HG03097 (cell line): ENCODE results near the gene TBX5.

Experiments used
- ATAC-seq: cut with Tn5 transposase; IDR thresholded peaks from one replicate; pipeline ENCODE4 v1.9.1; 2021; ENCODE audit not compliant: unreplicated experiment, low FRiP score

TBX5 gene

DNA sequence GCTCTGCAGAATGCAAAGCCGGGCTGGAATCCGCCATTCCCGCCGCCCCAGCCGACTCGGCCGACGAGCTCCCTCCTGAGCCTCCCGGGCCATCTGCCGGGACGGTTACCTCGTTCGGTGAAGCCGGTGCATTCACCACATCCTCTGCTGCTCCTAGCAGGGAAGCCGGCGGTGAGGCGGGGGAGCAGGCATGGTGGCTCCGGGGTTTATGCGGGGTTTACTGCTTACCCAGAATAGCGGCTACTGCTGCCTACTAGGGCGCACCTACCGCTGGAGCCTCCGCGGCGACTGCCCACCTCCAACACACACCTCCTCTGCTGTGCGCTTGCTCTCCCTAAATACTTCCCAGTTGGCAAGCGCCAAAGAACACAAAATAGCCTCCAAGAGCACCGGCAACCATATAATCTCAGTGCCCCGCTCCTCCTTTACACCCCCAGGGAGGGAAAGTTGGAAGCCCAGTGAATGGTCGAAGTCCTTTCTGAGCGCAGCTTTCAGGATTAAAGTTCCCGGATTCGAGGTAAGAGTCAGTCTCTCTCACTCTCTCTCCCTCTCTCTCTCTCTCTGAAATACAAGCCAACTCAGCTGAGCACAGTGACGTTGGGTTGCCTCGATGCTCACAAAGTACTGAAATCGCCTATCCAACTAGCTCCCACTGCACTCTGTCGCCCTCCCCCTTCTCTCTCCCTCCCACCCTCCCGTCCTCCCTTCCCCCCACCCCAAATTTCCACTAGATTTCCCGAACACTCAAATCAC, at the start of gene TBX5:
TBX5 (minus strand) TSS at position 626 of the 753 bp plus-strand sequence. CDS start 2,246 bp downstream, outside the sequence.
- no peak for ATAC-seq

DNA sequence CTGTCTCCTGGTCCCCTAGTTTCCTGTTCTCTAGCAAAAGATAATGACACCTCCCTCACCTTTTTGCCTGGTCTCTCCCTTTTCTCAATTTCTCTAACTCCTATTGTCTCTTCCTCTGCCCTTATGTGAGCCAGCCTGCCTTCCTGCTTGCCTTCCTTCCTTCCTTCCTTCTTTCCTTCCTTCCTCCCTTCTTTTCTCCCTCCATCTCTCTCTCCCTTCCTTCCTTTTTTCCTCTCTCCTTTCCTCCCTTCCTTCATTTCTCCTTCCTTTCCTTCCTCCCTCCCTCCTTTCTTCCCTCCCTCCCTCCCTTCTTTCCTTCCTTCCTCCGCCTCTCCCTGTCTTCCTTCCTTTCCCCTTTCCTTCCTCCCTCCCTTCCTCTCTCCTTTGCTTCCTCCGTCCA, 45.7 kb upstream of the TBX5 start:
- no peak for ATAC-seq

DNA sequence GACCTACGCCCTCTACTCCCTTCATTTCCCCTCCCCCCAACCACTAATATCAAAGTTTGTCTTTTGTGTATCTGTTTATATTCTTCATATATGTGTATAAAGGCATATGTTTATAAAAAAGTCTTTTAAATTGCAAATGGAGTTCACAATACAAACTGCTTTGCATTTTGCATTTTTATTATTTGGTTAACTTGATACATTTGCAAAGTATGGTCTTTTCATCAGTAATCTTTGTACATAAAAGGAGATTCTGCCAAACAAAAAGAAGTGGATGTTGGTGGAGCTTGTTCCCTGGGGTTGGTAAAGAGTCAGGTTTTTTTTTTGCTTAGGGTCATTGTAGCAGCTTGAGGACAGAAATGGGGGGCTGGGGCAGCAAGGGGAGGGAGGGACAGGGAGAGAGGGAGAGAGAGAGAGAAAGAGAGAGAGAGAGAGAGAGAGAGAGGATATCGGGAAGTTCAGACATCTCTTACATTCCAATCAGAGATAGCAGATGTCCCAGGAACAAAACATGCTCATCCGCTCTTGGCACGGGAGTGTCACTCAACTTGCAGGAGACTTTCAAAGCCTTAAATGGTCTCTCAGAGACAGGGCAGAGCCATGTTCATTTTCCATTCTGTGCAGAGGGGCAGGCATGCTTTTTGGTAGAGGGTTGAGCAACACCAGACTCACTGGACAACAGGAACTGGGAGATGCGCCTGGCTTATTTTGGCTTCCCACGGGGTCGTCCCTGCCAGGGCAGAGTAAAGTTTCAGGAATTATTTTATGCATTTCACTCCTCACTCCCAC, 44.8 kb upstream of the TBX5 start:
- no peak for ATAC-seq

DNA sequence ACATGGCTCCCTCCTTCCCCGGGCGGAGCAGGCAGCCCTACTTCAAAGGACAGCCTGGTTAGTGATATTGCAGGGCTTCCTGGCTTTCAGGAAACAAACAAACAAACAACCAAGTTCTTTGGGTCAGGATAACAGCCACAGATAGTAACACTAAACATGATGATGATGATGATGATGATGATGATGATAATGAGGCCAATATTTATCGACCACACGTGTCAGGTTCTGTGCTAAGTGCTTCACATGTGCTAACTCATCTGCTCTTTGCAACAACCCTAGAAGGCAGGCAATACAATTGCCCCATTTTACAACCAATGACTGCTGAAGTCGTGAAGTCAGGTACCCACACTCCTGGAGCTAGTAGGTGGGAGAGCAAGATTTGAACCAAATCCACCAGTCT, 44.1 kb upstream of the TBX5 start:
- no peak for ATAC-seq

DNA sequence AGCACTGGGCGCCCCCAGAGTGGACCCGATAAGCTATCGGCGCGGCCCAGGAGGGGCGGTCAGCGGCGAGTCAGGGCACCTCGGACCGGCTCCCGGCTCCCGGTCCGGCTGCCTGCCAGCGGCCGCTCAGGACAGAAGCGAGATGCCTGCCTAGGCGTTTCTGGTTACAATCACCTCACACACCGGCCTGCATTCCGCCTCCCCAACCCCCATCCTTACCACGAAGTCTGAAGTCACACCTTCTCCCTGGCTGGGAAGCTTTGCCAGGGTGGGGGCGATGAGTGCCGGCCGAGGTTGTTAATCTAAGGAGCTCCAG, 42.6 kb upstream of the TBX5 start:
- no peak for ATAC-seq

DNA sequence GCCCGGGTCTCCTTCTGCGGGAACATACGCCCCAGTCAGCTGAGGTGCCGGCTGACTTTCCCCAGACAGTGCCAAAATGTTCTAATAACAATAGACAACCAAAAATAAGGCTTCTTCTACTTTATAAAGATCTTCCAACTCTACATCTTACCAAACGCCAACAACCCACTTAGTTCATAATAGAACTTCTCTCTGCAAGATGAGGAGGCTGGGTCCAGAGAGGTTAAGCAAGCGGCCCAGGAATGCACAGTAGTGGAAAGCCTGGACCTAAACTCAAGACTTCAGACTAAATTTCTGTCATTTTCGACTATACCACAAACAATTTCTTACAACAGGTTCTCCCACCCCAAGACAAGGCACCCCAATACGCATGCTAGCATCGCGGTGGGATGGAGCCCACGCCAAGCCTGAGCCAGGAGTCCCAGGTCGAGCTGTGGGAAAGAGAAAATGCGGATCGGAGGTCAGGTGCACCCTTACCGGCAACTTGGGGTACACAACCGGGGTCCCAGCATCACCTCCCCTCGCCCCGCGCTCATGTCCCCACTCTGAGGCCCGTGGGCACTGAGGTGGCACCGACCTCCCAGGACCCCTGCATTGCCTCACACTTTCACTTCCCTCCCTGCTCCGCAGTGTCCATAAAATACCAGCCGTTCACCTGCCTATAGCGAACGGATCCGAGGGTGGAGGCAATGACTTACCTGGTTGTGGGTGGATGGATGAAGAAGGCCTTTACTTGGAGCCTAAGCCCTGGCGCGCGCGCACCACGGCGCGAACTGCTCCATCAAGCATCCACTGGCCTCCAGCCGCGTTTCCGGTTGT, 42.1 kb upstream of the TBX5 start:
- ATAC-seq: no peak

DNA sequence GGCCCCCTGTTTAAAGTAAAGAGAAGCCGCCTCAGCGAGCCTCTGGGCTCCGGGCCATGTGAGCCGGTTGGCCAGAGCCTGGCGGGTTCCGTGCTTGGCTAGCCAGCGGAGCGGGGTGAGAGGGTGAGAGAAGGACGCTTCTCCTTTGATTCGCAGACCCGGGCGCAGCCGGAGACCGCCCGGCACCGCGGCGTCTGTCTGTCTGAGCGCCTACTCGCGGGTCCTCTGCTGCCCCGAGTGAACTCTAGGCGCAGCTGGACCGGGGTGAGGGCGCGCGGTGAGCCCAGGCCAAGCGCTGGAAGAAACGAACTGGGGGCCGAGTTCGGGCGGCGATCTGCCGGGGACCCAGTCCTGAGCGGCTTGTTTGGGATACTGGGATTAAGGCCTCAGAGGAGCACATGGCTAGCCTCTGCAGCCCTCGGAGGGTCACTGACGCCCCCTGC, 41.4 kb upstream of the TBX5 start:
- ATAC-seq: no peak

DNA sequence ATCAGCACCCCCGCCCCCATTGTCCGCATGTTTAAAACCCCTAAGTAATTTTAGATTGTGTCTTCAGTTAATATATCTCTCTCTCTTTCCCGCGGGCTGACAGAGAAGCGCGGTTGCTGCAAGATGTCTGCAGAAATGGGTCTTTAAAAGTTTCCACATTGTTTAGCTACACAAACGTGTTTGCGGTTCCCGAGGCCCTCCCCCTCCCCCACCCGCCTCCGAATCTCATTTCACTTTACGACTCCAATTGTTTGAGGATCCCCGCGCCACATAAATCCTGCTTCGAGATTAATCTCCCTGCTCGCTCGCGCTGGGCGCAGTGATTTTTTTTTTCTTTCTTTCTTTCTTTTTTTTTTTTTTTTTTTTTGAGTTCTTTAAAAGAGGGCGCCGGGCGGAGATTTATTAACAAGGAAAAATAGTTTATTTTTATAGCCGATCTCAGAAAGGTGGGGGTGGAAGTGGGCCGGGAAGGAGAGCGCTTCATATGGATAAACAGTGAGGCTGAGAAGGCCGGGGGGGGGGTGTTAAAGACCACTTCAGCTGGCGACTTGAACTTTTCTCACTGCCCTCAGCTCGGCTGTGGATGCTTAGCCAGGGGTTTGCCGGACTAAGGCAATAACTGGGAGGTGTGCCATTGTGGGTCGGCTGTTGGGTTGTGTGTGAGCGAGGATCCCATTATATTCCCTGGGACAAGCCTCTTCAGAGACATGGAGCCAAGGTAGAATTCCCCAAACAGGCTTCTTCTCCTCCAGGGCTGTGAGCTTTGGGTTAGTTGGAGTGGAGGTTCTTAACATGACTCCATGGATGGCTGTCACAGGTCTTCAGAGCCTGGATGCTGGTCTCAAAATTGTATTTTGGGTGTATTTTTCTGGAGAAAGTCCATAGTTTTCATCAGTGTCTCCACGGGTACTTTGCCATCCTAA, 39.7 kb upstream of the TBX5 start:
- no peak for ATAC-seq

DNA sequence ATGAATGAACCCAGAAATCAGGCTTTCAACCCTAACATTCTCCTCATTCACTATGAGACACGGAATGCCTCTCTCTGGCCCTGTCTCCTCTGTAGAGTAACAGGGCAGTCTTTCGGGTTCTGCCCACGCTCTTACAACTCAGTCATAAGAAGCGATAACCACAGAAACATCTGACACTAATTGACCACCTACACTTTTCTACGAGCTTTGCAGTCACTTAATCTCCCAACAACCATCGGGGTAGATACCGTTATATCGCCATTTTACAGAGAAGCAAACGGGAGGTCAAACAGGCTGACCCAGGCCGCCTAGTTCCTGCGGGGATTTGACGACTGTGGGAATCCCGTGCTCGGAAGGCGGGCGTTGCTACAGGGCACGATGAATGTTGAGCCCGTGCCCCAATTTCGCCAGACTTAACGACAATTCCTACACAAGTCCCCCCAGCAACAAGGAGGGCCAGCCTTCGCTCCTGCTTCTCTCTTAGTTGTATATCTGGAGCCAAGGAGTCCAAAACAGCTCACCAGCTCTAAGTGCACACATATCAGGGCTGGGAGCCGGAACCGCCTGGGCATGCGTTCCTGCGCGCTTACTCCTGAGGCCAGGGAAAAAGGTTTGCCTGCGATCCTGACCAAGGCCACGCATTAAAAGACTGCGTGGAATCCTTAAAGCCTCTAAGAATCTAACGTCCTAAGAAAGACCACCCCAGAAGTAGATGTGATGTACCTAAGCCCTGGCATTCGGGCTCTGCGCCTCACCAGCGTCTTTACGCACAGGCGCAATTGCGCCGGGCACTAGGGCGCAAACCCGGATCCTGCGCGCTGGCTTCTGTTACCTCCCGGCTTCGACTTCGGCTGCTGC, 38.7 kb upstream of the TBX5 start:
- ATAC-seq: no peak

DNA sequence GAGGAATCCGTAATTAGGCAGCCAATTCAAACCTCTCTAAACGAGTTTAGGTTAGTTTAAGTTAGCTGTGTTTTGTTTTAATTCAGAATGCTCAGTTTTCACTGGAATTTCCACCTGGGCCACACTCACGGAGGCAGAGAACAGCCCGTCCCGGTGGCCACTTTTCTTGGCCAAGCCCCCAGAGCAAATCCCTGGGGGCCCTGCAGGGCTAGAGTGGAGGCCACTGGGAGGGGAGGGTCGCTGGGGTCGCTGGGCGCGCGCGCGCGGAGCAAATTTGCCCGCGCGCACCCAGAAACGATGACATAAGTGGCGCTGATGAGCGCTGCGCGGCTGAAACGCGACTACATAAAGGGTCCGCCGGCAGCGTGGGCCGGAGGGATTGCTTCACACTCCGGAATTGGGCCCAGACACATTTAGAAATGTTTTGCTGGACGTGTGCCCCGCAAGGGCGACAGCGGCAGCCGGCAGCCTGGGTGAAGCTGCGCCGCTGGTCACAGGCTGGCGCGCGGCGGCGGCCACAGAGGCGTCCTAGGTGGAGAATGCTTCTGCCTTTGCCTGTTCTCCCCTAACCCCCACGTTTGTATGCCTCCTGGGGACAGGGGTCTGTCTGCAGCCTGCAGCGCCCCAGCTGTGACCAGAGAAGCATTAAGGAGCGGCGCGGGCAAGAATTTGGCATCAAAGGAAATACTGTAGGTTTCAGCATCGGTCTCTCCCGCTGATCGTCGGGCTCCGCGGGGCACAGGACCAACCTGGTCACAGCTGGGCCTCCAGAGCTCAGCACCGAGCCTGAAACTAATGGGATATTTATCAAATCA, 37.9 kb upstream of the TBX5 start:
- ATAC-seq: no peak

DNA sequence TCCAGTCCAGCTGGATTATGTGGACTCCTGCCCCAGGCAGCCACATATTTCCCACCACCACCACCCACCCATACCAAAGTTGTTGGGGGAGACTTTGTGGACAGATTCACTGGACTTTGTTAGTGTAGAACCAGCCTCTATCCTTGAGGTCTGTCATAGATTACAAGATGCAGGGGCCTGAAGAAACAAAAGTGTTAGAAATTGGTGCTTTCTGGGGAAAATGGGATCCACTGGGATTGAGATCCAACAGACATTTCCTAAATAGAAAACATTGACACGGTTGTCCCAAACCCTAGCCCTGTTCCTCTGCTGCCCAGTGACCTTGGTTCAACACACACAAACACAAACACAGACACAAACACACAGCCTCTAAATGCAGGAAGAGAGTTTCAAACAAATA, 36.6 kb upstream of the TBX5 start:
- no peak for ATAC-seq

DNA sequence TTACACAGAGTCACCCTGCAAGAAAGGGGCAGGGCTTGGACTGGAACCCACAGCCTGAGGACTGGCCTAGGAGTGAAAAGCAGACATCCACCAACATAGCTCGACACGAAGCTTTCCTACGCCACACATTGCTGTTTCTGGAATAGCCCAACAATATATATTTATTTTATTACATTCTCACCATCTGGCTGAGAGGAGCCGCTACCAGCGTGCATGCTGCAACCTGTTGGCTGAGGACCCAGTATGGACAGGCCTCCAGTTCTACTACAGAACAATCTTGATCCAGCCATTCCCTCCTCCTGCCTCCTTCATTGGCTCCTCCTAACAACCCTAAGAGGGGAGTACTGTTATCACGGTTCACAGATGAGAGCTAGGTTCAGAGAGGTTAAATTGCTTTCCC, 35.6 kb upstream of the TBX5 start:
- no peak for ATAC-seq

DNA sequence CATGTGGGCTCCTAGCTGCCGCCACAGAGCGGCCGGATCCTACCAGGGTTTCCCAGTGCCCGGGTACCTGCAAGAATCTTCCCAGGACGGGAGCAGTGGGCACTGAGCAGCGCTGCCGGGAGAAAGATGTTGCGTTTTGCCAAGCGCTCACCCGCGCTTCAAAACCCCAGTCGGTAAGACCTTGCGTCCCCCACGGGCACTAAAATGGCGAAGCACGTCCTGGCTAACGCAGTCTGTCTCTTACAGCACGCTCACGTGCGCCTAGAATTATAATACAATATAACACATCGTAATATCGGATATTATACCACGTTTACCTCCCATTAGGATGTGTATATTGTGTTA, 35.1 kb upstream of the TBX5 start:
- no peak for ATAC-seq

DNA sequence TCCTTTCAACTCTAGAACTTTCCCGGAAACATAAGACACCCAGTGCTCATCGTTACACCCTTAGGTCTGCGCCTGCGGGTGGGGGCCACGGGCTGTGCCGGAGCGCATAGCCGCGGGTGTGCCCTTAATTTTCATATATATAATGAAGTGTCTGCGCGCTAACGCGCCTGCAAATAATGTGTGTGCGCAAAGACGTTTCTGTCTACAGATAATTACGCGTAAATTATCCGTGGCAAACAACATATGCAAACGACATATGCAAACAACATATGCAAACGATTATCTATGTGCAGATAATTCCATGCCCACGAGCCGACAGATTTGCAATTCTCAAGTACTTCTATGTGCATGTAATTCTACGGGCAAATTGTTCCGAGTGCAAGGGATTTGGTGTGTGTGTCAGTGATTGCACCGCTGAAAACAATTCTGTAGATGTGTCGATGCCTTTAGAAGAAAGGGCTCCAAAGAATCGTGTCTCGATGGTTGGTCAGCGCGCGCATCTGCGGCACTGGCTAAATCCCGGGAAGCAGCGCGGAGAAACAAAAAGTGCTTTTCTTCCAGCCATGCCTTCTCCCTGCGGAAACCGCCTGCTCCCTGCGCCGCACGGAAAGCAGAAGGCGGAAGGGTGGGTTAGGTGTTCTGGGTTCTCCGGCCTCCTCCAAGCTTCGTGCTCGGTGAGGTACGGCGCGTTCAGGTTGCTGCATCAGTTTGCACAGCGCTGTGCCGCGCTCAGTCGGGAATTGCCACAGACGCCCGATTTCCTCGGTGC, 34.5 kb upstream of the TBX5 start:
- ATAC-seq: no peak

DNA sequence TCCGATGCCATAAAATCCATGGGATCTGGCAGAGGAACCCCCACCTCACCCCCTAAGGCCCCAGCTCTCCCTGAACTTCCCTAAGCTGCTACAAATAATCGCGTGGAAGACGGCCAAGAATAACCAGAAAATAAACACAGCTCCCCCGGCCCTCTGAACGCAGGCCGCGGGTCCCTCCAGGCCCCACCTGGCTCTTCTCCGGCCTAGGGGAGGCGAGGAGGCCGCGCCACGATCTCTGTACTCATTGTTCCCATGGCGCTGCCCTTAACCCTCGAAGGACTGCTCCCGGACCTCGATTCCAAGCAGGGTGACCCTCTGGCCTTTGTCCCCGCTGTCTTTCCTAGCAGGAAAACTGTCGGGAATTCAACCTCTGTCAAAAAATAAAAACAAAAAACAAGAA, 33.9 kb upstream of the TBX5 start:
- ATAC-seq: no peak

DNA sequence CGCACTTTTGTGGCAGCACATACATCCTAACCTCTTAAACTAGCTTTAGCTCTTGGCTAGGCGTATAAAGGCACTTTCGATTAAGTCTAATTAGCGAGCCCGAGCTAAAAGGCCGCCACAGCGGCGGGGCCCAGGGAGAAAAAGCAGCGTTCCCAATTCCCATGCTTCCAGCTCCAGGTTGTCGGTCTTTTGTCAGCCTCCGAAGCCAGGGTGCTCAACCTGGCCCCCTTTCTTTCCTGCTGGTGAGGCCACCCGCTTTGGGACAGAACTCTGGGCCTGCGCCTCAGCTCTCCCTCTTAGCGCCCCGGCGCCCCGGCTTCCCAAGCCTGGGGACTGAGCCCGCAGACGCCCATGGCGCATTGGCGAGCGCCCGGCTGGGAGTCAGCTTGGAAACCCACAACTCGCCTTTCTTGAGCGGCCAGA, 33.3 kb upstream of the TBX5 start:
- ATAC-seq: no peak

DNA sequence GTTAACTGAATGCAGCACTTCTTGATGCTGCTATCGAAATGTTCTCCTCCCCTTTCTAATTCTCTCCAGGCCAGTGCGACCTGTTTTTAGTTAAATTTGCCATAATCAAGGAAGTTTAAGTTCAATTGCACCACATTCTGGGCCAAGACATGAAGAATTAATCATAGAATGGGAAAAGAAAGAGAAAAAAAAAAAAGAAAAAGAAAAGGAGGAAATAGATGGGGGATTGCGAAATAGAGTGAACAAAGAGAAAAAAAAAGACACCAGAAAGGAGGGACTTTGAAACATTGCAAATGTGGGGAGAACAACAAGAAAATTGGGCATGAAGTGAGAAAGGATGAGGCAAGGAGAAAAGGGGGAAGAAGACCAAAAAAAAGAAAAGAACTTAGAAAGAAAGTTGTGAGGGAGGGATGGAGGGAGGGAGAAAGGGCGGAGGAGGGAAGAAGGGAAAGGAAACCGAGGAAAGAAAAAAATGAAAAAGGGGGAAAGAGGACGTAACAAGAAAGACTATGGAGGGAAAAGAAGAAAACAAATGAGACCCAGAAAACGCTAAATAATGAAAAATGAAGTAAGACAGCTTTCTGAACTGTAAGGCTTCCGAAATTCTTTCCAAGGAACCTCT, 32.8 kb upstream of the TBX5 start:
- no peak for ATAC-seq

DNA sequence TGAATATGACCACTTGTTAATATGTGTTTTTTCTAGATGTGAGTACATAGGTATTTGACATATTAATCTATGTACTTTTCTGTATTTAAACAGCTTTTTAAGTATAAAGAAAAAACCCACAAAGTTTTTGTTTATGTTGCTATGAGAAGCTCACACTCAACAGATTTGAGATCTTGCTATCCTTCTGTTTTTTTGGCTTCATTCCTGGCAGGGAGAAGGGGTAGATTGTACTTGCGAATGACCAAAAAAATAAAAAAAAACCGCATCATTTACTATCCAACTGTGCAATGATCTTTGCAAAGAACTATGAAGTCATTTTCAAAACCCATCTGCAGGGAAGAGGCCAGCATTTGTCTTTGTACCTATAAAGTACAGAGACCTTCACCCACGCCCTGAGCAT, 28.4 kb upstream of the TBX5 start:
- ATAC-seq: no peak
